Measurements from ENCODE around the gene SCAI.

DNA sequence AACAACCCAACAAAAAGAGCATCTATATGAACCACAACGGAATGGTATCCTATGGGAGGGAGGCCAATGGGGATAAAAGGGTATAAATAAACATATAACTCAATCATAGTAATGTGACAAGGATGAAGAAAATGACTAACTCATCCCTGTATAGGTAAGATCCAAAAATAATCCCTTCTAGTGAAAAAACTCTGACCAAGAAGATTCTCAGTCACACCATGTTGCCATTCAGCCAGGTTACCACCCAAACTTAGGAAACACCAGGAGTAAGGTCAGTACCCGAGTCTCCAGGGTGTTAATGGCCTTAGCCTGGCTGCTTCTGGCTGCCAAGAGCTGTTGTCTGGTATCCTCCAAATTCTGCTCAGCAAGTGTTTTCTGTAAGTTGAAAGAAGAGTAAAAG, 235.2 kb downstream of the SCAI start:
- TF ChIP-seq POLR2A (IDR thresholded peaks at IDR 0.05) (no peak), CTCF (IDR thresholded peaks at IDR 0.05) (no peak)
